Inferior parietal cortex (tissue), 1 donor: ENCODE measurements around the gene ANKRD50.

ENCODE experiments used
- DNase-seq: peaks from one replicate; pipeline ENCODE4 v3.0.0-alpha.2; 2016; ENCODE audit errors: extremely low spot score

ANKRD50 gene, protein sequence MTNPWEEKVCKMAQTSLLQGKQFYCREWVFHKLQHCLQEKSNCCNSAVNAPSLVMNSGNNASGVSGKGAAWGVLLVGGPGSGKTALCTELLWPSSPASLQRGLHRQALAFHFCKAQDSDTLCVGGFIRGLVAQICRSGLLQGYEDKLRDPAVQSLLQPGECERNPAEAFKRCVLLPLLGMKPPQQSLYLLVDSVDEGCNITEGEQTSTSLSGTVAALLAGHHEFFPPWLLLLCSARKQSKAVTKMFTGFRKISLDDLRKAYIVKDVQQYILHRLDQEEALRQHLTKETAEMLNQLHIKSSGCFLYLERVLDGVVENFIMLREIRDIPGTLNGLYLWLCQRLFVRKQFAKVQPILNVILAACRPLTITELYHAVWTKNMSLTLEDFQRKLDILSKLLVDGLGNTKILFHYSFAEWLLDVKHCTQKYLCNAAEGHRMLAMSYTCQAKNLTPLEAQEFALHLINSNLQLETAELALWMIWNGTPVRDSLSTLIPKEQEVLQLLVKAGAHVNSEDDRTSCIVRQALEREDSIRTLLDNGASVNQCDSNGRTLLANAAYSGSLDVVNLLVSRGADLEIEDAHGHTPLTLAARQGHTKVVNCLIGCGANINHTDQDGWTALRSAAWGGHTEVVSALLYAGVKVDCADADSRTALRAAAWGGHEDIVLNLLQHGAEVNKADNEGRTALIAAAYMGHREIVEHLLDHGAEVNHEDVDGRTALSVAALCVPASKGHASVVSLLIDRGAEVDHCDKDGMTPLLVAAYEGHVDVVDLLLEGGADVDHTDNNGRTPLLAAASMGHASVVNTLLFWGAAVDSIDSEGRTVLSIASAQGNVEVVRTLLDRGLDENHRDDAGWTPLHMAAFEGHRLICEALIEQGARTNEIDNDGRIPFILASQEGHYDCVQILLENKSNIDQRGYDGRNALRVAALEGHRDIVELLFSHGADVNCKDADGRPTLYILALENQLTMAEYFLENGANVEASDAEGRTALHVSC (N-terminal part only)

DNA sequence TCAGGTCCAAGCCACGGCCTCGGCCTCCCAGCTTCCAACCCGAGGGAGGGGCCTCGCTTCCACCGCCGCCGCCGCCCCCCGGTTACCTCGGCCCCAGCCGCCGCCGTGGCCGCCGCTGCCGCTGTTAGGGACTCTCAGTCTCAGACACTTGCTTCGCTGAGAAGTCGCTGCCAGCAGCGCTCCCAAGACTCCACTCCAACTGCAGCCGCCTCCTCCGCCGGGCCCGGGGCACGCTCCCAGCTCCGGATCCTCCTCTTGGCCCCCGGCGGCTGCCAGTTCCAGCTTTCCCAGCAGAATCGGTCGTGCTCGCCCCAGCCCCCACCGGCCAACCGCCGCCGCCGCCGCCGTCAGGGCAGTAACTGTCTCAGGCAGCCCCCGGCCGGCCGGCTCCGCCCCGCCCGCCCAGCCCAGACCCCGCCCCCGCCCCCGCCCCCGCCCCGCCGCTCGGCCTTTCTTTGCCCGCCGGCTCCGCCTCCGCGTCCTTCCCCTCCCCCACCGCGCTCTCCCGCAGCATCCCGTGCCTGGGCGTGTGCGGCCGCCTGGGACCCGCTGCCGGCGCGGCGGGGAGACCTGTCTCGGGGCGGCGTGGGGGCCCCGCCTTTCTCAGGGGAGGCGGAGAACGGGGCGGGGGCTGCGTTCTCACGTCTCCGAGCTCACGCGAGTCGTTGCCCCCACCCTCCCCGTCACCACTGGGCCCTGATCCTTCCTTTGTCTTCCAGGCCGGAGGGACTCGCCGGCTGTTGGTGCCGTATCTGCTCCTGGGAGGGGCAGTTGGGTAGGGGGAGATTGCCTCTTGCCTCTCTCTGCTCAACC lies at the start of gene ANKRD50:
Gene ANKRD50, minus strand, starts transcription at position 361 of the 813 bp plus-strand sequence. CDS start 2,221 bp downstream, outside the sequence.
- DNase-seq = peak; percentile 80

DNA sequence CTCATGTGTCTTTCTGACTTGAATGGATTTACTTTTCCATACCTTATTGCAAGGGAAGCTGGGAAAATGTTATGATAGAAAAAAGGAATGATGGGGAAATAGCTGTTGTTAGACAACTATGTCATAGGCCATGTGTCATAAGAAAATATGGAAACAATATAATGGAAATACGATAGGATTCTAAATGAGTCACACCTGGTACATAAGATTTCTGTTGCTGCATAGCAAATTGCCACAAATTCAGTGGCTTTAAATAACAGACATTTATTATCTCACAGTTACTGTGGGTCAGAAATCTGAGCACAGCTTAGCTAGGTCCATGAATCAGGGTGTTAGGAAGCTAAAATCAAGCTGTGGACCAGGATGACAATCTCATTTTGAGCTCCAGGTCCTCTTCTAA lies 44.6 kb upstream of the ANKRD50 start:
- no peak for DNase-seq

DNA sequence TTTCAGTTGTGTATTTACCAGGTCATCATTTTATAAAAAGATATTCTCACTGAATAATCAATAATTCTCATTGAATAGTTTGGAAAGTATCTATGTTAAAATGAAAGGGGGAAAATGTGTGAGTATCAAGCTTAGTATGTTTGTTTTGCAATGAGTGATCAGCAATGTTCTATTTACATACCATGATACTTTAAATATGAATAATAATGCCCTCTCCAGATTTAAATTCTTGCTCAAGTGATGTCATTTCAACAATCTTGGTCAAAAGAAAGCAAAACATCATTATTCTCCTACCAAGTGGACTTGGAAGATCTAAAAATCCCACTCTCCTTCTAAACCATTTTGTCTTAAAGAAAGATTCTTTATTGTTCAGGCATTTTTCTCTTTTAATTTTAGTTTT lies 42.1 kb upstream of the ANKRD50 start:
- no peak for DNase-seq

DNA sequence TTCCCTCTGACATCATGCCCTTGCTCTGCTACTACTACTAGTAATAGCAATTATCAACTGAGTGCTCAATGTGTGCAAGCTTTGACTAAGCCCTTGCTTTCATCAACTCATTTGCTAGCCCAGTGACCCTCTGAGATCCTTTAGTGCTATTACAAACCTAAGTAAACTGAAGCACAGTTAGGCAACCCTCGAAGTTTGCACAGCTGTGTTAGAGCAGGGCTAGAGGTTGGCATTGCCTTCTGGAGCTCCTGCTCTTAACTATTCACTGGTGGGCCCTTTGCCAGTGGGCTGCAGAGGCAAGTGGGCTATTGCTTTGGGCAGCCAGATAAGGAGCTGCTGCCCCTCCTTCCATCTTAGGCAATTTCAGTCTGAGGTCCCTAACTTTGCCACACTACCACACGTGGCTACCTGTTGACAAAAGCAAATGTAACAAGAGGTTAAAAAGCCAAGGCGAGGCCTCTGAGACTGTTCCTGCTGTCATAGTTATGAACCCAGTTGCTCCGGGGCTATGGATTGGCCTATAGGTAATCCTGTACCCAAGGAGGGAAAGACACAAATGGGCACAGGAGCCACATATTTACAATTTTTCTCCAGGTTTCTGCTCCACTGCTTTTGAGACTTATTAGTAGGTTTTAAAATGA lies 41.5 kb upstream of the ANKRD50 start:
- no peak for DNase-seq

DNA sequence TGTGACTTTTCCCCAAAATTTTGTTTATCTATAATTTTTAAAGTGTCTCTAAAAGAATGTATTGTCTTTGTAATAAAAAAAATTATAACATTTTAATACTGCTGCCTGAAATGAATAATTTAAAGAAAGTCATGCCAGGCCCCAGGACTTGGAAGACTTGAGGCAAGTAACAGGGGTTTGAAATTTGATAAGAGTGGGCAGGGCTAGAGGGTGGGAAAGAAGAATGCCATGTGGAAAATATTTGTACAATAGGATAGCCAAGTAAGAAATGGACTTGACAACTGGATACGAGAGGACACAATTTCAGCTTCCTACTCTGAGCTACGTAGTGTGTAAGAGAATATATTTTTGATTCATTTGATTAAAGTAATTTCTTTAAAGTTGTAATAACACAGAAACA lies 36.9 kb upstream of the ANKRD50 start:
- DNase-seq = no peak

DNA sequence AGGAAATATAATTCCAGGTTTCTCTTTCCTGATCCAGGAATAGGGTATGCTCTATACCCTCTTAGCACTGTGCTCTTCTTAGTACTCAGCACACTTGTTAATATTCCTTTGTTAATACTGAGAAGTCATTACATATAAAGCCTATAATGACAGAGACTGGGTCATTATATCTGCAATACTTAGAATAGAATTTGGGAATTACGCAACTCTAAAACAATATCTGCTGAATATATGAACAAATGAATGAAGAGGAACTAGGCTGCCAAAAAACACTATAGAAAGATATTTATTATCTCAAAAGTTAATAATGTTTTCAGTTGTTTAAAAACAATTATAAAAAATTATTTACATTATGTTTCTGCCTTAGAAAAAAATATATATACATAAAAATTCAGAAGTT lies 36.4 kb upstream of the ANKRD50 start:
- DNase-seq = no peak

DNA sequence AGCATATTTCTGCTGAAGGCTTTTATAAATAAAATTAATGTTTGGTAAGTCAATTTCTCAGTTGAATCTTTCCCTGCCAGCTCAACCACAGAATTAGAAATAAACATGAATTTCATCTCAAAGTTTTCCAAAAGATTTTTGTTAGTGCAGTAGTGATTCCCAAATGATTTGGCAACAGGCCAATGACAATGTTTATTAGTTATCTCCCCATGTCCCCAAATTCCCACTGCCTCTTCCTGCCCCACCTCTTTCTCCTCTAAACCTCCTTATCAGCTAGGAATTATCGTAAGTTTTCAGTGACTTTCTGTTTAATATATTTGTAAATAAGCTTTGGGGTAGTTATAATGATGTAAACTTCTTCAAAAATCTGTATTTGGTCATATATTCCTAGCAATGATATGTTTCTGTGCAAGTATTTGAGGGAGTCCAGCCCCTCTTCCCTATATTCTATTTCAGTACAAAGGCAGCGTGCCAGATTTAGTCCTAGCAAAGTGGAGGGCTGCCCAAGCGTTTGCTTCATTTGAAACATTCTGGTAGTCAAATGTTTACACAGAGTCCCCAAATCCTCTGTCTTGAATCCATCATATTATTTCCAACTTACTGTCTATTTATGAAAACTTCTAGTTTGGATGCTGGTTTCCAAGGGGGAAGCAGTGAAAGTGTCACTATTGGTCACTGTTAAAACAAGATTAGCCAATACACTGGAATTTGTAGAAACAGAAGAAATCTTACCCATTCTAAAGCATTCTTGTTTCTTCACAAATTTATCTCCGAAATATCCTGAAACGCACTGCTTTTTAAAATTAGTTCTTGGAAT lies 33.7 kb upstream of the ANKRD50 start:
- DNase-seq = no peak

DNA sequence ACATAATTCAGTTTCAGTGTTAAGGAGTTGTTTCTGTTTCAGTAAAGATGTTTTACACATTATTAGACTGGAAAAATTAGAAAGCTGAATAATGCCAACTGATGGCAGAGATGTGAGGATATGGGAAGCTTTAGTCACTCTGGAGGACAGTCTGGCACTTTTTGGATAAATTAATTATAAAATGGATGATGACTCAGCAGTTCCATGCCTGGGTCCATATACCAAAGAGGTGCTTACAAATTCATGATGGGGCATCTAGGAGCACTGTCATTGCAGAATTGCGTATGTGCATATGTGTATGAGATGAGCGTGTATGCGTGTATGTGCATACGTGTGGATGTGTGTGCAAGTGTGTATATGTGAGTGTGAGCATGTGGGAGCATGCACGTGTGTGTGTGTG lies 31.2 kb upstream of the ANKRD50 start:
- DNase-seq = no peak

DNA sequence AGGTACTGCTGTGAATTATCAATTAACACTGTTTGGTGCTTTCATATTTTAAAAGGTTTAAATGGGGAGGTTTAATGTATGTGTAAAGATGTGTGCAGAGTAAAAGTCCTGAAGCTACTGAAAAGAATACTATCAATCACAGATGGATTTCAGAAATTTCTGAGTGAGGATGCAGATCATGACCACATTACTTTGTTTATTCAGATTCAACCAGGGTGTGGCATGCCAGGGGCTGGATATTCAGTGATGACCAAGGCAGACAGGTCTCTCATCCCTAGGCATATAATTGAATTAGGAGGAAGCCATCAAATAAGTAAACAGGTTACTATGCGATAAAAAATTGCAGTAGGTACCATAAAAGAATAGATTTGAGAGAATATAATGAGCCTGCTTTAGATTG lies 28.0 kb upstream of the ANKRD50 start:
- no peak for DNase-seq

DNA sequence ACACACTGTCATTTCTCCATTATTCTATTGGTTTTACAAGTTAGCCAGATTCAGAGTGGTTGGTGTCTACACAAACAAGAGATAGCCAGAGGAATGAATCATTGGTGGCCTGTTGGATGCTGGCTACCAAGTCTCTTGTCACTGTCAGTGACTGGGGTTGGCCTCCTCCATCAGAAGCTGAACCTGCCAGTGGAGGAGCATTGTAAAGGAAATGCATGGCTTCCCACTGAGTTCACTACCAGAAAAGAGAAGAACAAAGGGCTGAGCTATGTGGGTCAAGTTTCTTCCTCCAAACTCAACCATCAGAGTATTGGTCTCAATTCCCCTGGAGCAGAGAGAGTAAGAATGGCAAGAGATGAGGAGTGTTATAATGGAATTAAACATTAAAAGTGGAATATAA lies 26.5 kb upstream of the ANKRD50 start:
- no peak for DNase-seq

DNA sequence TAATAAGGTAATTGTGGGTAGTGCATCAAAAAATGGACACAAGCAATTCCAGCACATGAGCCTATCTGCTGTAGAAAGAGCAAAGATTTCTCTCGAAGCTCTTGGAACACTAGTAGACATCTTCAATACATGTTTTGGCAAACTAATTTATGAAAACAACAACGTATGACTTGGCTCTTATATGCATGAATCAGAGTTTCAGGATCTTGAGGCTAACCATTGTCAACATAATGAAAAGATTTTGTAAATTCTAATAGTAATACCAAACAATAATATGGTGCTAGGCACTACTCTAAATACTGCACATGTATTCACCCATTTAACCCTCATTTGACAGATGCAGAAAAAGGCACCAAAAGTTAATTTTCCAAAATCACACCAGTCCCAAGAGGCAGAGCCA lies 25.1 kb upstream of the ANKRD50 start:
- DNase-seq = no peak

DNA sequence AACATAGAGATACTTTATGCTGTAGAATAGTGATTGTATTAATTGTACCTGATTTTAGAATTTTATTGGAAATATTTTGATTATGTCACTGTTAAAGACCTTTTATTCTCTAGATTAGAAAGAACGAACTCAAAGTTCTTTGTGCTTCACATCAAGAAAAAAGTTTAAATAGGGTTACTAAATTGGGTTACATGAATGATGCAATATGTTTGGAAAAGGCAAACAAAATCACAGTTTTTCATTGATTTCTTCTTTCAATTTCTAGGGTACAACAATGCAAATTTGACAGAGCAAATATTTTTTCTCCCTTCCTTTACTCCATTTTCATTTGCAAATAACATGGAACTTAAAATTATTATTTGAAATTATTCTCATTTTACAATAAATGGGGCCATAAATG lies 24.0 kb upstream of the ANKRD50 start:
- DNase-seq = no peak

DNA sequence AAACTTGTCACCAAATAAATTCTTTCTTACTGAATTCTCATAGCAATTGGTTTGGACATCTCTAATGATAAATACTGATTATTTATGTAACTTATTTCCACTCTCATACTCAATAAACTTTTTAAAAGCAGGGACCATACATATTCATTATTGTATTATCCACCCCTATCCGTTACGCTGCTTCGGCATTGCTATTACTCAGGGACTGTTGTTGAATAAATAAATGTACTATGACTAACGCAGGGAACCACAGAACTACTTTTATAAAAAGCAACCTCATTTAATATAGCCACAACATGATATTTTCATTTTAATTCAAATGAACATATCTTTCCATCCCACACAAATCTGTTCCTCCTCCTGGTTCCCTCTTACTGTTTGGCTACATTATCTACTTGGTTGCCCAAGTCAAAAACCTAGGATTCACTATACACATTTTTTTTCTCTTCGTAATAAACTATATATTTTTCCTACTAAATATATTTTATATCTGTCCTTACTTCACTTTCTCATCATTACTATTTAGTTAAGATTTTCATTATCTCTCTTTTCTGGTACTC lies 14.9 kb upstream of the ANKRD50 start:
- no peak for DNase-seq

DNA sequence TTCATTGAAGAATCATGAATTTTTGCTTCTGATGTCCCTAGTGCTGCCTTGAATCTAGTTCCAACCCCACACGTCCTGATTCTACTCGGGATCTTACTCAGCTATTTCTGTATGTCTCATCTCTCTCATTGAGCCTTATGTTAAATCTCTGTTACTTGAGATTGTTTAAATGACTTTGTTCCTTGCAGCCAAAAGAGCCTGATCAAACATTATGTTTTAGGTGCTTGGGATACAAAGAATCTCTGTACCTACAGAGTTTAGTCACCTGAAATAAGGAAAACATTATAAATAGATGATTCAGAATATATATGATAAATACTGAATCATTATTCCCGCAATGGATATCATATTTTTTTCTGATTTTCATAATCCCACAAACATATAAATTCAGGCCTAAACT lies 13.7 kb upstream of the ANKRD50 start:
- DNase-seq = no peak

DNA sequence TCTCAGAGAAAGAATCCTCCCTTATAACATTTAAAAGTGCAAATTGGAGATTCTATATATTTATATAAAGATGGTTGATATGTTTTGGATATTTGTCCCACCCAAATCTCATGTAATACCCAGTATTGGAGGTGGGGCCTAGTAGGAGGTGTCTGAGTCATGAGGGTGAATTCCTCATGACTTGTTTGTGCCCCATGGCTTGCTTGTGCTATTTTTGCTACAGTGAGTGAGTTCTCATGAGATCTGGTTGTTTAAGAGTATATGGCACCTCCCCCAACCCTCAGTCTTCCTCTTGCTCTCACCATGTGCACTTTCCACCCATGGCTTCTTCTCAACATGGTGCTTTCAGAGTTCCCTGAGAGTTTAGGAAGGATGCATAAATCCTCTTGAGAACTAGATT lies 9.5 kb upstream of the ANKRD50 start:
- DNase-seq = no peak

DNA sequence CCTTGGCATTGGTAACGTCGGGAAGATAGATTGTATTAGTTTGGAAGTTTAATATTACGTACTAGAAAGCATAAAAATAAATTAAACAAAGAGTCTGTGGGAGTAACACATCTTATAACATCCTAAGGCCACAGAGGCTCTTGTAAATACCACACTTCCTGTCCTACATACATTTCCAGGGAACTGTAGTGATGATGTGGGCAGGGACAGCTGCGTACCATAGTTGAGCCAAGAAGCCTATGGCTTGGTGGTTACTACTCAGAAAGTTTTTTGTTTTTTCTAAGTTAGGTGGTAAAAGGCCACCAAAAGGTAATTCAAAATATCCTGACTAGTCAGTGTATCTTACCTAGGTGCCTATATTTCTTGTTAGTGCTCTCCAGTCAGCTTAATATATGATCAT lies 4.6 kb upstream of the ANKRD50 start:
- no peak for DNase-seq

DNA sequence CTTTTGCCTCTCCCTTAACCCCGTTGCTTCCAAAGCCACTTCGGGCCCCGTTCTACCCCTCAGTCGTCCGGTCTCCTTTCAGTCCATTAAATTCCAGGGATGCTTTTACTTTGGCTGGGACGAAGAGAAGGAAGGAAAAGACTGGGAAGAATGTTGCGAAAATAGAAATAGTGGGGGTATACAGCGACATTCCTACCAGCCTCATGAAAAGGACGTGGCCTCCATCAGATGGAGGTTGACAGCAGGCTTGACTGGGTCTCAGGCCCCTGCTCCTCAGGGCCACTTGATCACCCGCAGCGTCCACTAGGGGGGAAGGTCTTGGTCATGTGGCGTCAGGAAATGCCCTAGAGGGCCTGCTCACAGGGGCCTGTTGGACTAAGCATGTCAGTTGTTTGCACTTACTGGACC lies 657 bp upstream of the ANKRD50 start:
- DNase-seq = peak; percentile 85

DNA sequence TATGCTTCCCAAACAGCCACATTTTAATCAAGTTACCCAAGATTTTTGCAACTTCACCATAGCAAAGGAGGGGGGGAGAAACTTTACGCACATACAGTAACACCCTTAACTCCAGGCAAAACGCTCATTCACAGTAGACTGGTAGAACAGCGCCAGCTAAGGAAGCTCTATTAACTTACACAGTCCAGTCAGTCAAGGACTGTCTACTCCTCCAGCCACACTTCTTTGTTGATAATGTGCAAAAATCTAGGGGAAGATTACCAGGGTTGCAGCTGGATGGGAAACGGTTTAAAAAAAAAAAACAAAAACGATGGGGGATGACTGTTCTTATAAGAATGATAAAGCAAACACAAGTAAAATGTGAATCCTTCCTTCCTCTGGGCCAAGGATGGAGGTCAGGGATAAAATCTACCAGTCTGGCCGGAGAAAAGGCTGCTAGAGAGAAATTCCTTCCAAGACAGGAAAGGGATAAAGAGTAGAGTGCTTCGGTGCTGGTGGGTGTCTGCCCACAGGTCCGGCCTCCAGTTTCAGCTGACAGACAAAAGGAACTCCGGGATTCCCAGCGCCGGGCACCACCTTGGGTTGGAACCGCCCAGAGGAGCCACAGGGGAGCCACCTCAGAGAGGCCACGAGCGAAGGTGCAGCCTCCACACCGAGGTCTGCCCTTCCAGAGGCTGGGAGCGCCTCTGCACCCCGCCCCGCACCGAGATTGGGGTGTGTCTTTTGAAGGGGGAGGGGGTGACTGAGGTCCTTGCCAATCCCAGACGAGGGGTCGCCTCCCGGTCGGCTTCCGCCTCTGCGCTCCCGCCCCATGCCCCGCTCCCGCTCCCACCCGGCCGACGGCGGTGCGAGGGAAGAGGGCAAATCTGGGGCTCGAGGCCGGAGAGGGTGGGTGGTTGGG lies 811 bp downstream of the ANKRD50 start:
- DNase-seq = peak; percentile 75

DNA sequence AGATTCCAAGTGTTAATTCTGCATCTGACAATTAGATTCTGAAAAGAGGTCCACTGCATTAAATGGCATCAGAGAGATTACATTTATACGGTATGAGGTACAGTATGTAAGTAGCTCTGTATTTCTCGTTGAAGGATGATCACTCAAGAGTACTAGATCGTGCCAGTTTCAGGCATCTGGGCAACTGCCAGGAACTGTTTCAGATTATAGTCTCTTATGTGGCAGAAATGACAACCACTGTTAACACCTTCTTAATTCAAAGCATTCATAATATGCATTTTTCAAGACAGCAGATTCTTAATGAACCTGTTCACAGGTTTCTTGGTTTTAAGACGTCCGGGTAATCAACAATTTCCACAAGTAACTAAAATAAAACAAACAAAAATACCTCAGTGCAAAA lies 1.6 kb downstream of the ANKRD50 start:
- no peak for DNase-seq
